Spleen (tissue), 11 donors: ENCODE results near the gene SLC25A10. TPM values are rescaled to one million over a fixed set of nuclear protein-coding genes. Genes with fewer than 3 reads are reported as not detected.

Experiments used
- DNase-seq: peaks from one replicate; pipeline ENCODE4 v3.0.0-alpha.2; 2020
- H3K27ac ChIP-seq, 8 donors: fragments of 200-600 bp; sonication (generic) in 7 of 8; 1 replicate in 4 of 8; 2 replicates in 4 of 8; pipeline versions ENCODE4 v1.5.0 to v1.8.0; 2016 to 2021; ENCODE audit warnings: inconsistent platforms in 4 of 8, mild to moderate bottlenecking in 4 of 8, moderate library complexity in 1 of 8
- H3K27me3 ChIP-seq, 7 donors: fragments of 200-600 bp; sonication (generic) in 6 of 7; replicated peaks in 1 of 7; 1 replicate in 4 of 7; 2 replicates in 3 of 7; pipeline versions ENCODE4 v1.5.0 to v1.8.0; 2016 to 2021; ENCODE audit warnings: inconsistent platforms in 3 of 7, mild to moderate bottlenecking in 1 of 7
- H3K36me3 ChIP-seq, 6 donors: fragments of 200-600 bp; sonication (generic) in 5 of 6; 1 replicate in 4 of 6; 2 replicates in 2 of 6; pipeline versions ENCODE4 v1.5.0 to v1.8.0; 2016 to 2021; ENCODE audit warnings: inconsistent platforms in 2 of 6
- H3K4me1 ChIP-seq, 6 donors: fragments of 200-600 bp; sonication (generic) in 5 of 6; 1 replicate in 3 of 6; 2 replicates in 3 of 6; pipeline versions ENCODE4 v1.5.0 to v1.8.0; 2016 to 2021; ENCODE audit warnings: inconsistent platforms in 3 of 6
- H3K4me3 ChIP-seq, 8 donors: fragments of 200-600 bp; sonication (generic) in 7 of 8; 1 replicate in 4 of 8; 2 replicates in 4 of 8; pipeline versions ENCODE4 v1.5.0 to v1.8.0; 2016 to 2021; ENCODE audit warnings: inconsistent platforms in 4 of 8, mild to moderate bottlenecking in 4 of 8, moderate library complexity in 2 of 8
- H3K9me3 ChIP-seq, 8 donors: fragments of 200-600 bp; sonication (generic) in 7 of 8; 1 replicate in 4 of 8; 2 replicates in 4 of 8; pipeline versions ENCODE4 v1.5.0 to v1.8.0; 2016 to 2021; ENCODE audit warnings: inconsistent platforms in 4 of 8
- CTCF ChIP-seq, 11 experiments: fragments of 200-600 bp in 7 of 11; fragments of 450-650 bp in 4 of 11; sonication (generic) in 4 of 11; IDR thresholded peaks in 8 of 11; conservative IDR thresholded peaks in 3 of 11; 1 replicate in 7 of 11; 2 replicates in 4 of 11; pipeline versions ENCODE4 v1.4.0 to v1.8.0; 2016 to 2021; ENCODE audit warnings: antibody characterized with exemption in 11 of 11, inconsistent platforms in 4 of 11, mild to moderate bottlenecking in 1 of 11
- POLR2A ChIP-seq, 3 donors: fragments of 450-650 bp; IDR thresholded peaks; one replicate each; pipeline ENCODE4 v1.5.1; 2017; ENCODE audit warnings: antibody characterized with exemption in 3 of 3, mild to moderate bottlenecking in 1 of 3
- POLR2AphosphoS5 ChIP-seq, 3 donors: sonication (generic); formaldehyde crosslinking; IDR thresholded peaks; one replicate each; pipeline ENCODE4 v1.5.1; 2017; ENCODE audit warnings: antibody characterized with exemption in 3 of 3
- WGBS, 5 donors: extraction: QIAGEN DNeasy Blood & Tissue Kit in 3 of 5; methylation state at CpG; one replicate each; pipeline versions ENCODE4 v1.1.5 to v1.1.7; 2013 to 2018; 5-methylcytosine and 5-hydroxymethylcytosine counted together
- intact Hi-C: fragments of 100-400 bp; cut with DNase I; formaldehyde crosslinking; loops from one replicate; pipeline ENCODE4 v1.15.0; 2023; ENCODE audit warnings: low total_unique reads
- polyA plus RNA-seq, 3 donors: library from polyadenylated mRNA; stranded (reverse); fragments of 200-250 nt; gene quantifications; one replicate each; pipeline ENCODE4 v1.2.1, GENCODE V29; 2013
- total RNA-seq, 7 donors: library from RNA; depleted of rRNA in 3 of 7; stranded (reverse); fragments of >200 nt in 3 of 7; fragmentation: NEBNext Ultra II Directional in 4 of 7; extraction: Animal tissue kit (Norgen Biotek cat#: 25700) in 4 of 7; gene quantifications; one replicate each; pipeline versions ENCODE4 v1.1.0 to v1.2.1, GENCODE V29; 2016 to 2021
- donor health status: healthy with polysubstance abuse.
- donor health status: DM: no; HTN: no; CAD: no; lungs with moderate emphysema.
- donor health status: DM: no; HTN: no; CAD: no.
- donor health status: Bipolar disorder and iron deficiency.
- donor health status: healthy.
- donor health status: DM: no; HTN: no; CAD: no.
- donor health status: DM: yes; HTN: yes; CAD: no.

The SLC25A10 gene
- total and polyA plus RNA-seq, 10 donors, result 2.9 to 7.7 (median 4.0) TPM

GRCh38 chr17:81715872-81716673 lies 4.0 kb downstream of the SLC25A10 start:
- DNase-seq, result no peak
- H3K27ac ChIP-seq, result no peak overlapping the region
- intact Hi-C loops, result no loop called here
- H3K4me3 ChIP-seq, result no peak overlapping the region
- no peaks in the 10 kb centered on the region for H3K9me3 ChIP-seq
- H3K27me3 ChIP-seq, result no peaks in the 10 kb centered on the region
- H3K36me3 ChIP-seq, result peaks cover 0 to 43% (median 0%) of the 10 kb centered on the region in 6 donors
- H3K4me1 ChIP-seq, result peaks cover 11 to 40% (median 24%) of the 10 kb centered on the region in 6 donors
- TF ChIP-seq CTCF (IDR thresholded peaks at IDR 0.05 in 8 of 11, conservative IDR thresholded peaks at IDR 0.05 in 3 of 11) (no peak), POLR2A (IDR thresholded peaks at IDR 0.05) (no peak), POLR2AphosphoS5 (IDR thresholded peaks at IDR 0.05) (no peak)
- WGBS, 5 donors, result 92 to 98% (median 93%) methylated on average over 20 to 43 of the region's 43 CpGs

- H3K4me3 ChIP-seq, result no peak overlapping the region
- no peak overlapping the region for H3K27ac ChIP-seq
- intact Hi-C loops, result no loop called here
- no peaks in the 10 kb centered on the region for H3K27me3 ChIP-seq
- TF ChIP-seq POLR2AphosphoS5 (IDR thresholded peaks at IDR 0.05), result no peak
- no peak for TF ChIP-seq POLR2A (IDR thresholded peaks at IDR 0.05)
- TF ChIP-seq CTCF (IDR thresholded peaks at IDR 0.05 in 8 of 11, conservative IDR thresholded peaks at IDR 0.05 in 3 of 11), result no peak
- WGBS, 5 donors, result 92 to 96% (median 96%) methylated on average over 12 of the region's 12 CpGs
- H3K36me3 ChIP-seq, result peaks cover 0 to 43% (median 0%) of the 10 kb centered on the region in 6 donors
- DNase-seq, result no peak
- H3K4me1 ChIP-seq, result peaks cover 8 to 34% (median 19%) of the 10 kb centered on the region in 6 donors
- H3K9me3 ChIP-seq, result no peaks in the 10 kb centered on the region
These were observed 4.6 kb downstream of the SLC25A10 start for GRCh38 chr17:81716674-81716996.

GRCh38 chr17:81717049-81717765 lies 5.1 kb downstream of the SLC25A10 start:
- no peaks in the 10 kb centered on the region for H3K9me3 ChIP-seq
- TF ChIP-seq POLR2AphosphoS5 (IDR thresholded peaks at IDR 0.05) (no peak), POLR2A (IDR thresholded peaks at IDR 0.05) (no peak), CTCF (IDR thresholded peaks at IDR 0.05 in 8 of 11, conservative IDR thresholded peaks at IDR 0.05 in 3 of 11) (no peak)
- DNase-seq, result no peak
- H3K4me1 ChIP-seq, result peaks cover 8 to 33% (median 16%) of the 10 kb centered on the region in 6 donors
- intact Hi-C loops, result no loop called here
- H3K27ac ChIP-seq, result no peak overlapping the region
- no peak overlapping the region for H3K4me3 ChIP-seq
- peaks cover 0 to 43% (median 0%) of the 10 kb centered on the region in 6 donors for H3K36me3 ChIP-seq
- peaks cover 0 to 1% (median 0%) of the 10 kb centered on the region in 7 donors for H3K27me3 ChIP-seq
- 92 to 98% (median 97%) methylated on average over 9 to 25 of the region's 25 CpGs for WGBS, 5 donors

GRCh38 chr17:81717766-81718089 lies 5.6 kb downstream of the SLC25A10 start:
- H3K36me3 ChIP-seq, result peaks cover 0 to 43% (median 0%) of the 10 kb centered on the region in 6 donors
- peaks cover 7 to 31% (median 12%) of the 10 kb centered on the region in 6 donors for H3K4me1 ChIP-seq
- intact Hi-C loops, result no loop called here
- H3K9me3 ChIP-seq, result no peaks in the 10 kb centered on the region
- WGBS, 5 donors, result 93 to 98% (median 97%) methylated on average over 5 to 9 of the region's 9 CpGs
- peaks cover 0 to 6% (median 0%) of the 10 kb centered on the region in 7 donors for H3K27me3 ChIP-seq
- H3K27ac ChIP-seq, result no peak overlapping the region
- no peak overlapping the region for H3K4me3 ChIP-seq
- TF ChIP-seq CTCF (IDR thresholded peaks at IDR 0.05 in 8 of 11, conservative IDR thresholded peaks at IDR 0.05 in 3 of 11), result no peak
- no peak for TF ChIP-seq POLR2AphosphoS5 (IDR thresholded peaks at IDR 0.05)
- no peak for TF ChIP-seq POLR2A (IDR thresholded peaks at IDR 0.05)
- DNase-seq, result peak; percentile 66
